GM12878 (cell line): ENCODE measurements around the gene LRRC45.

ENCODE experiments used
- BMI1 ChIP-seq: fragments of 450-650 bp; IDR thresholded peaks from 2 replicates; pipeline ENCODE4 v1.6.1; 2016; ENCODE audit warnings: mild to moderate bottlenecking, moderate library complexity, borderline replicate concordance
- CHD4 ChIP-seq: fragments of 200-600 bp; sonication (generic); IDR thresholded peaks from 2 replicates; pipeline ENCODE4 v1.6.1; 2016; ENCODE audit warnings: mild to moderate bottlenecking
- IKZF1 ChIP-seq: fragments of 450-650 bp; conservative IDR thresholded peaks from 2 replicates; pipeline ENCODE4 v1.6.1; 2017; ENCODE audit warnings: antibody characterized with exemption, mild to moderate bottlenecking
- NFIC ChIP-seq: IDR thresholded peaks from 2 replicates; pipeline ENCODE4 v1.6.1; 2012; ENCODE audit warnings: low read depth, mild to moderate bottlenecking, inconsistent platforms, low read length, moderate library complexity
- POLR2A ChIP-seq: IDR thresholded peaks from 2 replicates; pipeline ENCODE4 v1.6.1; 2011; ENCODE audit warnings: low read depth, mild to moderate bottlenecking, low read length
- POLR2AphosphoS5 ChIP-seq: IDR thresholded peaks from 2 replicates; pipeline ENCODE4 v1.6.1; 2011; ENCODE audit warnings: mild to moderate bottlenecking, low read length, inconsistent platforms
- RCOR1 ChIP-seq: conservative IDR thresholded peaks from 2 replicates; pipeline ENCODE4 v1.6.1; 2012; ENCODE audit warnings: low read depth, low read length, improper control_type of control experiment
- SIN3A ChIP-seq: IDR thresholded peaks from 2 replicates; pipeline ENCODE4 v1.6.1; 2012; ENCODE audit warnings: low read depth, low read length, improper control_type of control experiment
- SMAD1 ChIP-seq: fragments of 450-650 bp; IDR thresholded peaks from 2 replicates; pipeline ENCODE4 v1.6.1; 2018; ENCODE audit warnings: mild to moderate bottlenecking, low read depth; ENCODE audit not compliant: partially characterized antibody
- SRF ChIP-seq, 2 experiments: IDR thresholded peaks; 2 replicates each; pipeline ENCODE4 v1.6.1; 2011; ENCODE audit warnings: low read depth in 2 of 2, low read length in 2 of 2, mild to moderate bottlenecking in 1 of 2, moderate library complexity in 1 of 2
- ZBTB33 ChIP-seq: fragments of 450-650 bp; IDR thresholded peaks from 2 replicates; pipeline ENCODE4 v1.6.1; 2017; ENCODE audit warnings: mild to moderate bottlenecking
- ZNF207 ChIP-seq: fragments of 450-650 bp; IDR thresholded peaks from 2 replicates; pipeline ENCODE4 v1.6.1; 2014; ENCODE audit warnings: antibody characterized with exemption, mild to moderate bottlenecking, borderline replicate concordance
- TF ChIP-seq, protein P1 (sequence below), 3 experiments: IDR thresholded peaks in 2 of 3; conservative IDR thresholded peaks in 1 of 3; 2 replicates each; pipeline ENCODE4 v1.5.1; 2011; ENCODE audit warnings: low read depth in 3 of 3, low read length in 3 of 3, mild to moderate bottlenecking in 3 of 3, control low read depth in 2 of 3, moderate library complexity in 2 of 3, inconsistent platforms in 1 of 3, mixed read lengths in 1 of 3; ENCODE audit not compliant: control insufficient read depth in 2 of 3, insufficient read depth in 1 of 3; ENCODE audit errors: extremely low read depth in 1 of 3
- TF ChIP-seq, protein P2 (sequence below): IDR thresholded peaks from 2 replicates; pipeline ENCODE4 v1.6.1; 2012; ENCODE audit warnings: mild to moderate bottlenecking, low read depth, low read length

DNA sequence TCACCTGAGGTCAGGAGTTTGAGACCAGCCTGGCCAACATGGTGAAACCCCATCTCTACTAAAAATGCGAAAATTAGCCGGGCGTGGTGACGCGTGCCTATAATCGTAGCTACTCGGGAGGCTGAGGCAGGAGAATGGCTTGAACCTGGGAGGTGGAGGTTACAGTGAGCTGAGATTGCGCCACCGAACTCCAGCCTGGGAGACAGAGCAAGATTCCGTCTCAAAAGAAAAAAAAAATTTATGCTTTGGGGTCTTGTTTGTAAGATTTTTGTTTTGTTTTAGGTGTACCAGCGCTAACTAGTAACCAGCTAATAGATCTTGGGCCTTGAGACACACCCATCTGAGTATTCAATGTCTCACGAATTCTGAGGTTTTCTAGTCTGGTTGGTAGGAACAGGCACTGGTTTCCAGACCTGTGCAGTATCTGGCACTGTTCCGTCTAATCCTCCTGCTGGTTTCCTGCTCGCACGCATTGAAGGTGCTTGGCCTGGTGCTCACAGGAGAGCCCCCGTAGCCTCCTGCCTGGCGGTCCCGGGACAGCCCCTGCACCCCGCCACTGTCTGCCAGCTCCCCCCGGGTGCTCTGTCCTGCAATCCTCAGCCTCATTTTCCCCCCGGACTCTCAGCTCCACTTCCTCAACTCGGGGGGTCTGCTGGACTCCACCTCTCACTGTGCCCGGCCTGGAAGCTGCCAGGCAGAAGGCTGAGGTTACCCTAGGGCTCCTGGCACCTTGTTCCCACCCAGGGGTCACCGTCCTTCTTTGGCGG lies 53.1 kb downstream of the LRRC45 start:
- TF ChIP-seq, protein P1, sequence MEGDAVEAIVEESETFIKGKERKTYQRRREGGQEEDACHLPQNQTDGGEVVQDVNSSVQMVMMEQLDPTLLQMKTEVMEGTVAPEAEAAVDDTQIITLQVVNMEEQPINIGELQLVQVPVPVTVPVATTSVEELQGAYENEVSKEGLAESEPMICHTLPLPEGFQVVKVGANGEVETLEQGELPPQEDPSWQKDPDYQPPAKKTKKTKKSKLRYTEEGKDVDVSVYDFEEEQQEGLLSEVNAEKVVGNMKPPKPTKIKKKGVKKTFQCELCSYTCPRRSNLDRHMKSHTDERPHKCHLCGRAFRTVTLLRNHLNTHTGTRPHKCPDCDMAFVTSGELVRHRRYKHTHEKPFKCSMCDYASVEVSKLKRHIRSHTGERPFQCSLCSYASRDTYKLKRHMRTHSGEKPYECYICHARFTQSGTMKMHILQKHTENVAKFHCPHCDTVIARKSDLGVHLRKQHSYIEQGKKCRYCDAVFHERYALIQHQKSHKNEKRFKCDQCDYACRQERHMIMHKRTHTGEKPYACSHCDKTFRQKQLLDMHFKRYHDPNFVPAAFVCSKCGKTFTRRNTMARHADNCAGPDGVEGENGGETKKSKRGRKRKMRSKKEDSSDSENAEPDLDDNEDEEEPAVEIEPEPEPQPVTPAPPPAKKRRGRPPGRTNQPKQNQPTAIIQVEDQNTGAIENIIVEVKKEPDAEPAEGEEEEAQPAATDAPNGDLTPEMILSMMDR (IDR thresholded peaks at IDR 0.05 in 2 of 3, conservative IDR thresholded peaks at IDR 0.05 in 1 of 3; ENCODE audit: control insufficient read depth in 2 of 3, extremely low read depth in 1 of 3, insufficient read depth in 1 of 3, low read depth in 3 of 3, low read length in 3 of 3): no peak
- no peak for TF ChIP-seq RCOR1
- TF ChIP-seq POLR2A: peak; percentile 26; the same call in 1 of the 2 replicates
- no peak for TF ChIP-seq BMI1
- no peak for TF ChIP-seq IKZF1
- no peak for TF ChIP-seq SIN3A
- no peak for TF ChIP-seq CHD4
- TF ChIP-seq POLR2AphosphoS5: no peak; the same call in none of the 2 replicates
- TF ChIP-seq SMAD1: no peak
- no peak for TF ChIP-seq SRF (IDR thresholded peaks at IDR 0.05; ENCODE audit: low read depth in 2 of 2, low read length in 2 of 2)
- no peak for TF ChIP-seq NFIC
- TF ChIP-seq ZNF207: no peak
- TF ChIP-seq, protein P2, sequence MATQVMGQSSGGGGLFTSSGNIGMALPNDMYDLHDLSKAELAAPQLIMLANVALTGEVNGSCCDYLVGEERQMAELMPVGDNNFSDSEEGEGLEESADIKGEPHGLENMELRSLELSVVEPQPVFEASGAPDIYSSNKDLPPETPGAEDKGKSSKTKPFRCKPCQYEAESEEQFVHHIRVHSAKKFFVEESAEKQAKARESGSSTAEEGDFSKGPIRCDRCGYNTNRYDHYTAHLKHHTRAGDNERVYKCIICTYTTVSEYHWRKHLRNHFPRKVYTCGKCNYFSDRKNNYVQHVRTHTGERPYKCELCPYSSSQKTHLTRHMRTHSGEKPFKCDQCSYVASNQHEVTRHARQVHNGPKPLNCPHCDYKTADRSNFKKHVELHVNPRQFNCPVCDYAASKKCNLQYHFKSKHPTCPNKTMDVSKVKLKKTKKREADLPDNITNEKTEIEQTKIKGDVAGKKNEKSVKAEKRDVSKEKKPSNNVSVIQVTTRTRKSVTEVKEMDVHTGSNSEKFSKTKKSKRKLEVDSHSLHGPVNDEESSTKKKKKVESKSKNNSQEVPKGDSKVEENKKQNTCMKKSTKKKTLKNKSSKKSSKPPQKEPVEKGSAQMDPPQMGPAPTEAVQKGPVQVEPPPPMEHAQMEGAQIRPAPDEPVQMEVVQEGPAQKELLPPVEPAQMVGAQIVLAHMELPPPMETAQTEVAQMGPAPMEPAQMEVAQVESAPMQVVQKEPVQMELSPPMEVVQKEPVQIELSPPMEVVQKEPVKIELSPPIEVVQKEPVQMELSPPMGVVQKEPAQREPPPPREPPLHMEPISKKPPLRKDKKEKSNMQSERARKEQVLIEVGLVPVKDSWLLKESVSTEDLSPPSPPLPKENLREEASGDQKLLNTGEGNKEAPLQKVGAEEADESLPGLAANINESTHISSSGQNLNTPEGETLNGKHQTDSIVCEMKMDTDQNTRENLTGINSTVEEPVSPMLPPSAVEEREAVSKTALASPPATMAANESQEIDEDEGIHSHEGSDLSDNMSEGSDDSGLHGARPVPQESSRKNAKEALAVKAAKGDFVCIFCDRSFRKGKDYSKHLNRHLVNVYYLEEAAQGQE: no peak
- TF ChIP-seq ZBTB33: no peak
